Naive thymus-derived CD4-positive, alpha-beta T cell (primary cell): ENCODE results near the gene MOBP. TPM values are rescaled to one million over a fixed set of nuclear protein-coding genes. Genes with fewer than 3 reads are reported as not detected.

ENCODE experiments used
- ATAC-seq: fragments of 150-1000 bp; cut with Tn5 transposase; 2 replicates; pipeline ENCODE4 v1.10.0; 2021; ENCODE audit warnings: mild to moderate bottlenecking, moderate library complexity
- CTCF ChIA-PET: fragments of 350-600 bp; sonication (Branson Sonifier 250); formaldehyde crosslinking; loops from one replicate; lab custom pipeline; 2021; ENCODE audit warnings: antibody characterized with exemption; lab: Charles Lee
- POLR2A ChIA-PET: fragments of 350-600 bp; sonication (Branson Sonifier 250); formaldehyde crosslinking; loops from one replicate; lab custom pipeline; 2021; ENCODE audit warnings: antibody characterized with exemption, inconsistent platforms; lab: Charles Lee
- DNase-seq, 9 donors: peaks; one replicate each; pipeline versions ENCODE4 v3.0.0 to v3.0.0-alpha.2; 2020 to 2022; ENCODE audit warnings: mixed read lengths in 1 of 9
- H3K27ac ChIP-seq: one replicate; pipeline ENCODE4 v1.7.0; 2013; ENCODE audit warnings: mild to moderate bottlenecking, low read depth, low read length, moderate library complexity
- H3K27me3 ChIP-seq, 2 donors: one replicate each; pipeline ENCODE4 v1.7.0; 2013; ENCODE audit warnings: low read length in 2 of 2, mild to moderate bottlenecking in 2 of 2, moderate library complexity in 2 of 2; ENCODE audit not compliant: control insufficient read depth in 2 of 2, insufficient read depth in 2 of 2
- H3K36me3 ChIP-seq, 3 experiments: 1 replicate in 2 of 3; 2 replicates in 1 of 3; pipeline ENCODE4 v1.7.0; 2013; ENCODE audit warnings: low read length in 3 of 3, mild to moderate bottlenecking in 3 of 3, moderate library complexity in 1 of 3; ENCODE audit not compliant: insufficient read depth in 3 of 3, control insufficient read depth in 2 of 3
- H3K4me1 ChIP-seq, 2 donors: one replicate each; pipeline ENCODE4 v1.7.0; 2013; ENCODE audit warnings: low read length in 2 of 2, mild to moderate bottlenecking in 2 of 2, moderate library complexity in 1 of 2; ENCODE audit not compliant: control insufficient read depth in 2 of 2, insufficient read depth in 2 of 2
- H3K4me3 ChIP-seq: 2 replicates; pipeline ENCODE4 v1.7.0; 2013; ENCODE audit warnings: mild to moderate bottlenecking, low read length
- H3K9me3 ChIP-seq, 3 experiments: 1 replicate in 2 of 3; 2 replicates in 1 of 3; pipeline ENCODE4 v1.7.0; 2013; ENCODE audit warnings: low read length in 3 of 3; ENCODE audit not compliant: control insufficient read depth in 2 of 3
- H3K27ac Mint-ChIP-seq, 9 donors: one replicate each; pipeline ENCODE4 v1.8.0; 2020 to 2022; ENCODE audit warnings: mixed read lengths in 9 of 9, mild to moderate bottlenecking in 8 of 9, moderate library complexity in 5 of 9, inconsistent platforms in 2 of 9
- H3K27me3 Mint-ChIP-seq, 5 donors: one replicate each; pipeline ENCODE4 v1.8.0; 2021 to 2022; ENCODE audit warnings: mixed read lengths in 5 of 5, mild to moderate bottlenecking in 1 of 5
- H3K36me3 Mint-ChIP-seq, 5 donors: one replicate each; pipeline ENCODE4 v1.8.0; 2020 to 2022; ENCODE audit warnings: mixed read lengths in 5 of 5, mild to moderate bottlenecking in 3 of 5, inconsistent platforms in 1 of 5
- H3K4me1 Mint-ChIP-seq, 7 donors: one replicate each; pipeline ENCODE4 v1.8.0; 2020 to 2022; ENCODE audit warnings: mixed read lengths in 7 of 7, mild to moderate bottlenecking in 3 of 7, inconsistent platforms in 1 of 7
- H3K4me3 Mint-ChIP-seq, 10 donors: one replicate each; pipeline ENCODE4 v1.8.0; 2020 to 2022; ENCODE audit warnings: mild to moderate bottlenecking in 10 of 10, mixed read lengths in 10 of 10, moderate library complexity in 6 of 10, inconsistent platforms in 2 of 10
- H3K9me3 Mint-ChIP-seq, 11 donors: one replicate each; pipeline ENCODE4 v1.8.0; 2020 to 2022; ENCODE audit warnings: mixed read lengths in 11 of 11, mild to moderate bottlenecking in 4 of 11, inconsistent platforms in 1 of 11, moderate library complexity in 1 of 11
- intact Hi-C, 2 donors: fragments of 100-400 bp; cut with micrococcal nuclease; formaldehyde crosslinking; loops; one replicate each; pipeline ENCODE4 v1.15.1; 2023
- polyA plus RNA-seq, 2 donors: library from polyadenylated mRNA; unstranded; fragments of 300-500 nt; fragmentation: Illumina TruSeq; gene quantifications; one replicate each; pipeline ENCODE4 v1.2.3, GENCODE V29; 2021
- total RNA-seq, 6 experiments: library from RNA in 5 of 6; stranded (reverse) in 5 of 6; gene quantifications; 1 replicate in 5 of 6; 2 replicates in 1 of 6; pipeline ENCODE4 v1.2.3 and lab custom pipeline; 2021 to 2026

The MOBP gene
- total and polyA plus RNA-seq, 7 experiments from 2014 or later, result 0.07 TPM; not detected in 6

- Mint-ChIP-seq H3K4me3 (no peak overlapping the region), H3K36me3 (no peaks in the 10 kb centered on the region), H3K4me1 (no peaks in the 10 kb centered on the region), H3K27me3 (peaks cover 0 to 3% (median 0%) of the 10 kb centered on the region in 5 donors), H3K9me3 (no peaks in the 10 kb centered on the region), H3K27ac (no peak overlapping the region)
- Histone ChIP-seq H3K4me3 (no peak overlapping the region), H3K9me3 (no peaks in the 10 kb centered on the region), H3K27me3 (no peaks in the 10 kb centered on the region), H3K4me1 (no peaks in the 10 kb centered on the region), H3K27ac (no peak overlapping the region), H3K36me3 (no peaks in the 10 kb centered on the region)
- ATAC-seq, result no peak
- intact Hi-C loops, result no loop called here
- DNase-seq, result no peak
- CTCF ChIA-PET, result no interaction called here
- POLR2A ChIA-PET, result no interaction called here
Measured at GRCh38 chr3:39438880-39439279, 28.6 kb upstream of the MOBP start.

- no peak for ATAC-seq
- Mint-ChIP-seq H3K4me3 (no peak overlapping the region), H3K36me3 (no peaks in the 10 kb centered on the region), H3K27ac (no peak overlapping the region), H3K9me3 (no peaks in the 10 kb centered on the region), H3K27me3 (peaks cover 0 to 8% (median 0%) of the 10 kb centered on the region in 5 donors), H3K4me1 (no peaks in the 10 kb centered on the region)
- no peak for DNase-seq
- no peaks in the 10 kb centered on the region for H3K36me3 ChIP-seq
- H3K4me3 ChIP-seq, result no peak overlapping the region
- CTCF ChIA-PET, result no interaction called here
- POLR2A ChIA-PET, result no interaction called here
- H3K27me3 ChIP-seq, result no peaks in the 10 kb centered on the region
- H3K4me1 ChIP-seq, result no peaks in the 10 kb centered on the region
- H3K9me3 ChIP-seq, result no peaks in the 10 kb centered on the region
- H3K27ac ChIP-seq, result no peak overlapping the region
- intact Hi-C loops, result loop anchor here in 1 of 2 donors (10.0 kb wide), 1 partner anchor 554 kb away; no protein-coding TSS in a partner anchor
Measured at GRCh38 chr3:39440316-39440715, 27.2 kb upstream of the MOBP start.

- no peak overlapping the region for H3K27ac ChIP-seq
- H3K4me1 Mint-ChIP-seq, result peaks cover 0 to 5% (median 0%) of the 10 kb centered on the region in 7 donors
- H3K27me3 Mint-ChIP-seq, result peaks cover 0 to 12% (median 4%) of the 10 kb centered on the region in 5 donors
- no peak overlapping the region for H3K4me3 ChIP-seq
- ChIA-PET POLR2A (no interaction called here), CTCF (no interaction called here)
- H3K27me3 ChIP-seq, result no peaks in the 10 kb centered on the region
- H3K9me3 ChIP-seq, result no peaks in the 10 kb centered on the region
- no peak for DNase-seq
- no peaks in the 10 kb centered on the region for H3K9me3 Mint-ChIP-seq
- H3K4me1 ChIP-seq, result no peaks in the 10 kb centered on the region
- intact Hi-C loops, result loop anchor here in 1 of 2 donors (10.0 kb wide), 1 partner anchor 551 kb away; no protein-coding TSS in a partner anchor
- H3K27ac Mint-ChIP-seq, result no peak overlapping the region
- H3K36me3 Mint-ChIP-seq, result no peaks in the 10 kb centered on the region
- no peak for ATAC-seq
- H3K4me3 Mint-ChIP-seq, result no peak overlapping the region
- H3K36me3 ChIP-seq, result no peaks in the 10 kb centered on the region
Measured at GRCh38 chr3:39443530-39443929, 23.9 kb upstream of the MOBP start.

GRCh38 chr3:39445927-39446326, 21.6 kb upstream of the MOBP start:
- Mint-ChIP-seq H3K4me3 (no peak overlapping the region), H3K4me1 (peaks cover 0 to 5% (median 0%) of the 10 kb centered on the region in 7 donors), H3K27ac (no peak overlapping the region), H3K36me3 (no peaks in the 10 kb centered on the region), H3K9me3 (no peaks in the 10 kb centered on the region), H3K27me3 (peaks cover 0 to 14% (median 4%) of the 10 kb centered on the region in 5 donors)
- Histone ChIP-seq H3K9me3 (no peaks in the 10 kb centered on the region), H3K4me1 (no peaks in the 10 kb centered on the region), H3K36me3 (no peaks in the 10 kb centered on the region), H3K4me3 (no peak overlapping the region), H3K27ac (no peak overlapping the region), H3K27me3 (no peaks in the 10 kb centered on the region)
- no peak for DNase-seq
- intact Hi-C loops, result loop anchor here in 1 of 2 donors (10.0 kb wide), 1 partner anchor 549 kb away; no protein-coding TSS in a partner anchor
- ChIA-PET POLR2A (no interaction called here), CTCF (interaction anchor here (0.9 to 1.6 kb wide), 3 partner anchors 15 to 40 kb away, joined by 3 read pairs; no protein-coding TSS in a partner anchor)
- ATAC-seq, result no peak

GRCh38 chr3:39446444-39446843, 21.0 kb upstream of the MOBP start:
- DNase-seq (no peak), ATAC-seq (no peak)
- intact Hi-C loops, result loop anchor here in 1 of 2 donors (10.0 kb wide), 1 partner anchor 548 kb away; no protein-coding TSS in a partner anchor
- H3K36me3 Mint-ChIP-seq, result no peaks in the 10 kb centered on the region
- Histone ChIP-seq H3K36me3 (no peaks in the 10 kb centered on the region), H3K27me3 (no peaks in the 10 kb centered on the region), H3K4me3 (no peak overlapping the region), H3K4me1 (no peaks in the 10 kb centered on the region), H3K9me3 (no peaks in the 10 kb centered on the region), H3K27ac (no peak overlapping the region)
- H3K4me1 Mint-ChIP-seq, result peaks cover 0 to 5% (median 0%) of the 10 kb centered on the region in 7 donors
- no peak overlapping the region for H3K27ac Mint-ChIP-seq
- H3K27me3 Mint-ChIP-seq, result peaks cover 0 to 14% (median 4%) of the 10 kb centered on the region in 5 donors
- ChIA-PET POLR2A (no interaction called here), CTCF (interaction anchor here (0.8 to 1.6 kb wide), 4 partner anchors 15 to 40 kb away, joined by 3 to 5 read pairs (median 3); no protein-coding TSS in a partner anchor)
- no peaks in the 10 kb centered on the region for H3K9me3 Mint-ChIP-seq
- H3K4me3 Mint-ChIP-seq, result no peak overlapping the region

GRCh38 chr3:39447637-39448483, 19.6 kb upstream of the MOBP start:
- no peak overlapping the region for H3K4me3 ChIP-seq
- Mint-ChIP-seq H3K27ac (no peak overlapping the region), H3K4me3 (peak overlapping the region in 1 of 10 donors; percentile 29), H3K9me3 (no peaks in the 10 kb centered on the region), H3K27me3 (peaks cover 0 to 21% (median 5%) of the 10 kb centered on the region in 5 donors), H3K4me1 (peaks cover 0 to 5% (median 0%) of the 10 kb centered on the region in 7 donors), H3K36me3 (no peaks in the 10 kb centered on the region)
- H3K9me3 ChIP-seq, result no peaks in the 10 kb centered on the region
- ATAC-seq, result peak; percentile 87
- ChIA-PET POLR2A (no interaction called here), CTCF (interaction anchor here (0.9 to 1.2 kb wide), 5 partner anchors 20 to 870 kb away, joined by 3 to 4 read pairs (median 3); partner anchors contain the start of gene RPSA)
- H3K27me3 ChIP-seq, result no peaks in the 10 kb centered on the region
- no peaks in the 10 kb centered on the region for H3K36me3 ChIP-seq
- no peak overlapping the region for H3K27ac ChIP-seq
- intact Hi-C loops, result loop anchor here (1.0 to 10.0 kb wide), 5 partner anchors 42 to 731 kb away; partner anchors contain the start of gene RPSA (in 1 of the 2)
- H3K4me1 ChIP-seq, result no peaks in the 10 kb centered on the region
- DNase-seq, result peak in 8 of 9 donors; percentile 37 to 65 (median 54)
